A549 (cell line): ENCODE measurements around the gene ZNF619.

ENCODE experiments used
- CHD2 ChIP-seq: fragments of 150-350 bp; IDR thresholded peaks from 2 replicates; pipeline ENCODE4 v1.6.1; 2014; ENCODE audit warnings: low read length; ENCODE audit not compliant: partially characterized antibody
- CTCF ChIP-seq: fragments of >200 bp; sonication (Bioruptor Twin); formaldehyde crosslinking; IDR thresholded peaks from 3 replicates; pipeline ENCODE4 v1.5.1; 2016
- ELK1 ChIP-seq: fragments of 150-350 bp; IDR thresholded peaks from 2 replicates; pipeline ENCODE4 v1.6.1; 2014; ENCODE audit warnings: low read depth, mild to moderate bottlenecking, low read length
- EP300 ChIP-seq, 2 experiments: fragments of >200 bp; sonication (Bioruptor Twin); formaldehyde crosslinking; IDR thresholded peaks; 2 replicates in 1 of 2; 3 replicates in 1 of 2; pipeline ENCODE4 v1.6.1; 2016 to 2017
- HDAC2 ChIP-seq: fragments of 200-600 bp; sonication (generic); IDR thresholded peaks from 2 replicates; pipeline ENCODE4 v1.6.1; 2016
- KDM5A ChIP-seq: fragments of 200-600 bp; sonication (generic); IDR thresholded peaks from 2 replicates; pipeline ENCODE4 v1.6.1; 2016; ENCODE audit warnings: antibody characterized with exemption, mild to moderate bottlenecking
- POLR2A ChIP-seq: IDR thresholded peaks from 2 replicates; pipeline ENCODE4 v1.6.1; 2012; ENCODE audit warnings: mild to moderate bottlenecking, low read length
- POLR2AphosphoS2 ChIP-seq: conservative IDR thresholded peaks from 2 replicates; pipeline ENCODE4 v1.6.1; 2012; ENCODE audit warnings: low read length, improper control_type of control experiment, inconsistent platforms
- RFX5 ChIP-seq: fragments of 450-650 bp; IDR thresholded peaks from 2 replicates; pipeline ENCODE4 v1.7.1; 2014; ENCODE audit warnings: antibody characterized with exemption, mild to moderate bottlenecking, moderate library complexity

GRCh38 chr3:40504636-40505430 lies 27.9 kb downstream of the ZNF619 start:
- TF ChIP-seq ELK1 (no peak), HDAC2 (no peak), POLR2A (no peak), POLR2AphosphoS2 (no peak), KDM5A (no peak), EP300 (IDR thresholded peaks at IDR 0.05) (no peak), RFX5 (no peak), CTCF (no peak), CHD2 (no peak)
